Upper lobe of right lung (tissue), 1 donor: ENCODE measurements around the gene PDS5A. TPM values are rescaled to one million over a fixed set of nuclear protein-coding genes. Genes with fewer than 3 reads are reported as not detected.

Source experiments
- ATAC-seq: fragments of 200-7000 bp; cut with Tn5 transposase; one replicate; pipeline ENCODE4 v1.9.1; 2020; ENCODE audit warnings: mild to moderate bottlenecking, moderate library complexity
- DNase-seq: peaks from one replicate; pipeline ENCODE4 v3.0.0-alpha.2; 2020
- H3K27ac ChIP-seq: fragments of 200-600 bp; one replicate; pipeline ENCODE4 v1.8.0; 2022
- H3K27me3 ChIP-seq: fragments of 200-600 bp; one replicate; pipeline ENCODE4 v1.8.0; 2022; ENCODE audit warnings: mild to moderate bottlenecking
- H3K36me3 ChIP-seq: fragments of 200-600 bp; one replicate; pipeline ENCODE4 v1.8.0; 2022
- H3K4me1 ChIP-seq: fragments of 200-600 bp; one replicate; pipeline ENCODE4 v1.8.0; 2022
- H3K4me3 ChIP-seq: fragments of 200-600 bp; one replicate; pipeline ENCODE4 v1.8.0; 2022; ENCODE audit warnings: mild to moderate bottlenecking
- H3K9me3 ChIP-seq: fragments of 200-600 bp; one replicate; pipeline ENCODE4 v1.8.0; 2022
- intact Hi-C: fragments of 100-400 bp; cut with DNase I; formaldehyde crosslinking; loops from one replicate; pipeline ENCODE4 v1.11.0; 2022
- total RNA-seq: library from RNA; stranded (reverse); fragmentation: NEBNext Ultra II Directional; extraction: Animal tissue kit (Norgen Biotek cat#: 25700); gene quantifications from one replicate; pipeline ENCODE4 v1.2.1, GENCODE V29; 2021
- TF ChIP-seq, protein P1 (sequence below): fragments of 200-600 bp; IDR thresholded peaks from one replicate; pipeline ENCODE4 v1.8.0; 2022; ENCODE audit warnings: antibody characterized with exemption
- donor health status: DM: no; HTN: yes; CAD: no; lungs with severe emphysema.

PDS5A gene
- total RNA-seq, 1 donor from 2014 or later, result 83.7 TPM

DNA sequence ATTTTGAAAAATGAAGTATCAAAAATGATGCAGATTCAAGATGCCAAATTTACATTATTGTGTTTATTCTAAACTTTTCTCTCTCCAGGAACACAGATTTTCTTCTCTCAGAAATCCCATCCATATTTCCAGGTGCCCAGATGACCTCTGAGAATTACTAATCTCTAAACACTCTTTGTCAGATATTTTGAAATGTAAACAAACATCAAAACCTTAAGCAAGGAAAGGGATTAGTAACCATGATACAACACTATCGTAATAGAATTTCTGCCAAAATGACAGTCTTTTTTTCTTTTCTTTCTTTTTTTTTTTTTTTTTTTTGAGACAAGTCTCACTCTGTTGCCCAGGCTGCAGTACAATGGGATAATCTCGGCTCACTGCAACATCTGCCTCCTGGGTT, 76.7 kb downstream of the PDS5A start:
- no peak for ATAC-seq

DNA sequence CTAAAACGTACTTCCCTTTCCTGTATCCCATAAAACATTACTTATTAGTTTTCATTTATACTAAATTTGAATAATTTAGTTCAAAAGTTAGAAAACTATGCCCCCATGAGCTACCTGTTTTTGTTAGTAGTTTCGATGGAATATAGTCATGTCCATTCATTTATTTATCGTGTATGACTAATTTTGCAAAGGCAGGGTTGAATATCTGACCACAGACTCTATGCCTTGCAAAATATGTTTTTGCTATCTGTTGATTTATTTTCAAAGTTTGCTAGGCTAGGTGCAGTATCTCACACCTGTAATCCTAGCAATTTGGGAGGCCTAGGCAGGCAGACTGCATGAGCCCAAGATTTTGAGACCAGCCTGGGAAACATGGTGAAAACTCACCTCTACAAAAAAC, 78.4 kb downstream of the PDS5A start:
- Histone ChIP-seq H3K36me3 (peaks cover 99% of the 10 kb centered on the region), H3K27ac (no peak overlapping the region), H3K9me3 (no peaks in the 10 kb centered on the region), H3K4me3 (no peak overlapping the region), H3K27me3 (no peaks in the 10 kb centered on the region), H3K4me1 (no peaks in the 10 kb centered on the region)
- TF ChIP-seq, protein P1, sequence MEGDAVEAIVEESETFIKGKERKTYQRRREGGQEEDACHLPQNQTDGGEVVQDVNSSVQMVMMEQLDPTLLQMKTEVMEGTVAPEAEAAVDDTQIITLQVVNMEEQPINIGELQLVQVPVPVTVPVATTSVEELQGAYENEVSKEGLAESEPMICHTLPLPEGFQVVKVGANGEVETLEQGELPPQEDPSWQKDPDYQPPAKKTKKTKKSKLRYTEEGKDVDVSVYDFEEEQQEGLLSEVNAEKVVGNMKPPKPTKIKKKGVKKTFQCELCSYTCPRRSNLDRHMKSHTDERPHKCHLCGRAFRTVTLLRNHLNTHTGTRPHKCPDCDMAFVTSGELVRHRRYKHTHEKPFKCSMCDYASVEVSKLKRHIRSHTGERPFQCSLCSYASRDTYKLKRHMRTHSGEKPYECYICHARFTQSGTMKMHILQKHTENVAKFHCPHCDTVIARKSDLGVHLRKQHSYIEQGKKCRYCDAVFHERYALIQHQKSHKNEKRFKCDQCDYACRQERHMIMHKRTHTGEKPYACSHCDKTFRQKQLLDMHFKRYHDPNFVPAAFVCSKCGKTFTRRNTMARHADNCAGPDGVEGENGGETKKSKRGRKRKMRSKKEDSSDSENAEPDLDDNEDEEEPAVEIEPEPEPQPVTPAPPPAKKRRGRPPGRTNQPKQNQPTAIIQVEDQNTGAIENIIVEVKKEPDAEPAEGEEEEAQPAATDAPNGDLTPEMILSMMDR, result no peak
- ATAC-seq (no peak), DNase-seq (no peak)
- intact Hi-C loops, result no loop called here

More for the DNA sequence above, 76.7 kb downstream of the PDS5A start:
- peaks cover 88% of the 10 kb centered on the region for H3K36me3 ChIP-seq
- no peak overlapping the region for H3K4me3 ChIP-seq
- H3K4me1 ChIP-seq, result no peaks in the 10 kb centered on the region
- intact Hi-C loops, result no loop called here
- H3K27ac ChIP-seq, result no peak overlapping the region
- TF ChIP-seq, protein P1, result no peak
- H3K9me3 ChIP-seq, result no peaks in the 10 kb centered on the region
- DNase-seq, result no peak
- no peaks in the 10 kb centered on the region for H3K27me3 ChIP-seq

DNA sequence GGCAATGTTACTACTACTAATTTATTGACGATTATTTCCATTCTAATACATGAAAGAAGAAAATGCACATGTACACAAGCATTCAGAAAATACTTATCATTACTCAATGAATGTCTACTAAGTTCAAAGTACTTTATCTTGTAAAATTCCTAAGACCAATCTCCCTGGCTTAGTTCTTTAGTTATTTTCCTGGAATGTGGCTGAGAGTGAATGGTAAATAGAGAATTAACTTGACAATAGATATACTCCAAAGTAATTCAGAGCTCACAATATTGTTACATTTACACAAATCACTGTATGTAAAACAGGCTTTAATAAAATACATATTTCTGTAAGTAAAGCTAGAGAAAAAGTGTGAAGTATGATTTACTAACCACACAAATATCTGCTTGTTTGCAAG, 79.7 kb downstream of the PDS5A start:
- H3K9me3 ChIP-seq, result no peaks in the 10 kb centered on the region
- H3K27me3 ChIP-seq, result no peaks in the 10 kb centered on the region
- no peaks in the 10 kb centered on the region for H3K4me1 ChIP-seq
- no peak overlapping the region for H3K27ac ChIP-seq
- TF ChIP-seq, protein P1, result no peak
- intact Hi-C loops, result no loop called here
- H3K4me3 ChIP-seq, result no peak overlapping the region
- peaks cover 99% of the 10 kb centered on the region for H3K36me3 ChIP-seq
- DNase-seq, result no peak
- no peak for ATAC-seq

DNA sequence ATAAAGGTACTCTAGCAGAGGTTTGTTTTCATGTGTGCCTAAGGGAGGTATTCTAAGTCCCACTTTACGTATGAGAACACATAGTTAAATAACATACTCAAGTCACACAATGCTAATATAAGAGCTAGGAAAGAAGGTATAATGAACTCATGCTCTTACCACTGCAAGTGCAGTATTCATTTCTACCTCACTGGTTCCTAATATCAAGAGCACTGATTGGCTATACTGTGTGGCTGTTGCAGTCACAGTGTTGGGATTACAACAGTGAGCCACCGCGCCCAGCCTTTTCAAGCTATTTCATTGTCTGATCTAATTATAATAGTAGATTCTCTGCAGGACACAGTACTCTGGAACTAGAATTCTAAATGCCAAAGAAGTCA, 84.0 kb downstream of the PDS5A start:
- Histone ChIP-seq H3K36me3 (peaks cover 94% of the 10 kb centered on the region), H3K4me1 (no peaks in the 10 kb centered on the region), H3K27ac (no peak overlapping the region), H3K4me3 (no peak overlapping the region), H3K27me3 (no peaks in the 10 kb centered on the region), H3K9me3 (no peaks in the 10 kb centered on the region)
- DNase-seq (no peak), ATAC-seq (no peak)
- intact Hi-C loops, result no loop called here
- TF ChIP-seq, protein P1, result no peak

DNA sequence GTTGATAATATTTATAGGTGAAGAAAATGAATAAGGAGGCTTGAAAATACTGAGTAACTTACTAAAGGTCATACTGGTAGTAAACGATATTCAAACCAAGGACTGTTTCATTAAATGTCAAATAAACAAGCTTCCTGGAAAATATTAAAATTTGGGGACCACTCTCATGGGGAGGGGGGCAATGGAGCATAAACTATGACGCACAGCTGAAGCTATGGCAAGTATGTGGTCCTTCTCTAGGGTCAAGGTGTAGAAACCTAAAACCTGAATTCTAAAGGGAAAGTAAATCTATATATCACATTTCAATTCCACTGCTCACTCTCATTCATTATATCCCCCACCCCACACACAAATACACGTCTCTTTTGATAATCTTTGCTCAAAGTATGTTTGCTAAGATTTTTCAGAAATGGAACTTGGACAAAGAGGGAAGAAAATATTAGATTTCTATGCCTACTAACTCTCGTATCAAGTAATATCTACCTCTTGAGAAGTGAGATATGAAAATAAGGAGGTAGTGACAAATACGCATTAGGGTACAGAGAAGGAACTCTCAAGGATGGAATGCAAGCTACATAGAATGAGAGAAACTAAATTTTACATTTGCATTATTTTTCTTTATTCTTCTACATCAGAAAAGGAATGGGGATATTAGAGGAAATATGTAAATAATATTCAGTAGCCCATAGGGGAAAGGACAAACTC, 84.6 kb downstream of the PDS5A start:
- no peak for DNase-seq
- no peak overlapping the region for H3K27ac ChIP-seq
- H3K36me3 ChIP-seq, result peaks cover 94% of the 10 kb centered on the region
- no peaks in the 10 kb centered on the region for H3K27me3 ChIP-seq
- TF ChIP-seq, protein P1, result no peak
- ATAC-seq, result no peak
- H3K9me3 ChIP-seq, result no peaks in the 10 kb centered on the region
- no peak overlapping the region for H3K4me3 ChIP-seq
- H3K4me1 ChIP-seq, result no peaks in the 10 kb centered on the region
- intact Hi-C loops, result no loop called here

DNA sequence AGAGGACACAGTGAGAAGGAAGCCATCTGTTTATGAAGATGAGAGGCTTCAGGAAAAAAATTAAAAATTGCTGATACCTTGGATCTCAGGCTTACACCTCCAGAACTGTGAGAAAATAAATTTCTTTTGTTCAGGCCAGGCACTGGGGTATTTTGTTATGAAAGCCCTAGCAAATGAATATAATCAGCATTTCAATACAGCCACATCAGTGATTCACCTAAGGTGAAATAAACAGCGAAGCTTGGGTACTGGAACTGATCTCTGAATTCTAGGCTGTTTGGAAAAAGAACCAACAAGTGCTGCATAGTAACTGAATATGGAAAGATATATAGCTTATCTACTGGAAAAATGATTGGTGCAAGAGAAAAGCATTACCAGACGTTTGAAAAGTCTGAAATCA, 88.5 kb downstream of the PDS5A start:
- DNase-seq (no peak), ATAC-seq (no peak)
- Histone ChIP-seq H3K4me1 (no peaks in the 10 kb centered on the region), H3K27ac (no peak overlapping the region), H3K36me3 (peaks cover 87% of the 10 kb centered on the region), H3K9me3 (no peaks in the 10 kb centered on the region), H3K4me3 (no peak overlapping the region), H3K27me3 (no peaks in the 10 kb centered on the region)
- TF ChIP-seq, protein P1, result no peak
- intact Hi-C loops, result no loop called here
